HG02943 (cell line): ENCODE data around the gene PRR16.

ENCODE experiments used
- ATAC-seq: cut with Tn5 transposase; IDR thresholded peaks from one replicate; pipeline ENCODE4 v1.9.1; 2021; ENCODE audit warnings: mild to moderate bottlenecking, low read depth, moderate library complexity; ENCODE audit not compliant: unreplicated experiment

The PRR16 gene

DNA sequence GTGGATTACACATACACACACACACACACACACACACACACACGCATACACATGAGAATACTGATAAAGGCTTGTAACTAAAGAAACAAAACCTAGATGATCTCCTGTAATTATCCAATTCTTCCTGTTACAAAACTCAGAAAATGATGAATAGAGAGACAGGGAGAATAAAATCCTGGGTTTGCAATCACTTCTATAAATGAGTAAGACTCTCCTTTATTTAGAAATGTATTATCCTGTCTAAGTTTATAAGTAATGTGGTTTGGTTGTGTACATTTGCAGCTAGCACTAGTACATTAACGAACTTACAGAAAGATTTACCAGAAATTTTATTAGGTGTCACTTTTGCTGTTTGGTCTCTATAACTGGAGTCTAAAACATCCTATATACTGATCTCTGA lies 2.8 kb upstream of the PRR16 start:
- no peak for ATAC-seq

- ATAC-seq = no peak
Measured at GRCh38 chr5:120463006-120463680, 957 bp upstream of the PRR16 start.

- no peak for ATAC-seq
Measured at GRCh38 chr5:120464627-120465435, 731 bp downstream of the PRR16 start.

DNA sequence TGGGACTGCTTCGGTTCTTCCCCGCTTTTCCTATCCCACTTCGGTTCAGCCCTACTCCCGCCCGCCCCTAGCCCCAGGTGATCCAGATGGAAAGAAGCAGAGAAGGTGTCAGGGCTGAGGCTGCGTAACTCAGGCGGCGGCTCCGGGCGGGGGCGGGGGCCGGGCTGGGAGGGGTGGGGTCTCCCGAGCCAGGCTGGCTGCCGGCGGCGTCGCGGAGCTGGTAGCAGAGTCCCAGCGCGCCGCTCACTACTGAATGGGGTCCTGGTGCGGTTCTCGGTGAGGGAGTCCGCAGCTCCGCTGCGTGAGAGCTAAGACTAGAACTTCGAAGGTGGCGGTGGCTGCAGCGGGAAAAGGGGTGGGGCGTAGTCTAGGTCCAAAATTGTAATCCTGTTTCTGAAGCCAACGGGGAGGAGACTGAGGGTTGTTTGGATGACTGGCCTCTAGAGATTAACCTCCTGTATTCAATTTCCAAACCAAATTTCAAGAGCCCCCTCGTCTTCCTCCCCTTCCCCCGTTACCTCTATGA lies 1.4 kb downstream of the PRR16 start:
- ATAC-seq = no peak

GRCh38 chr5:120466341-120467006 lies 2.4 kb downstream of the PRR16 start:
- ATAC-seq = no peak

DNA sequence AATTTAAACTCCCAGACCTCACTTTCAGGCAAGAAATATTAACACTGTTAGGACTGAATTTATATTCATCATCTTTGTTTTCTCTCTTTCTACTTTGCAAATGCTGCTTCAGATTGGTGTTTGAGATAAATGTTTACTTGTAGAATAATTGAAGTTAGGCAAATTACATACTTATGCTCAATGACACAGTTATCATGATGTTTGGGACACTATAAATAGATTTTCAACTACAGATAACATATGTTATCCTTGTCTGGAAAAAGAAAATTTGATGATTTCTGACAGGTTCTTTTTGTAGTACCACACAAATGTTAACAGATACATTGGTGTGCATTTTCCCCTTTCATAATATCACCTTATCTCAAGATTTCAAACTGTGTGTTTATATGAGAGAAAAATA lies 7.9 kb downstream of the PRR16 start:
- ATAC-seq = no peak

- ATAC-seq = no peak
Measured at GRCh38 chr5:120472911-120473310, 8.8 kb downstream of the PRR16 start.

DNA sequence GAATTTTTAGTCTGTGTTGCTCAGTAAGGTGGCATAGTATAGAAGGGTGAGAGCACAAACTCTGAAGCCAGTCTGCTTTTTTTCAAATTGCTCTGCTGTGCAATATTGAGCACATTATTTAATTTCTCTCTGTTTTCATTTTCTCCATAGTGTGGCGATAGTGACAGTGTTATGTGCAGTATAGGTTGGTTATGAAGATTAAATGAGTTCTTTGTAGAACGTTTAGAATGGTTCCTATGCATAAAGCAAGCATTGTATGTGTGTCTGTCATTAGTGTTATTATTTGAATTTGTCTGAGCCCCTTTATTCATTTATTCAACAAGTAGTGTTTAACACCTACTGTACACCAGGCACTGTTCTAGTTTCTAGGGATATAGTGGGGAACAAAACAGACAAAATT lies 9.2 kb downstream of the PRR16 start:
- ATAC-seq = no peak

GRCh38 chr5:120476063-120476462 lies 12.0 kb downstream of the PRR16 start:
- ATAC-seq = no peak

DNA sequence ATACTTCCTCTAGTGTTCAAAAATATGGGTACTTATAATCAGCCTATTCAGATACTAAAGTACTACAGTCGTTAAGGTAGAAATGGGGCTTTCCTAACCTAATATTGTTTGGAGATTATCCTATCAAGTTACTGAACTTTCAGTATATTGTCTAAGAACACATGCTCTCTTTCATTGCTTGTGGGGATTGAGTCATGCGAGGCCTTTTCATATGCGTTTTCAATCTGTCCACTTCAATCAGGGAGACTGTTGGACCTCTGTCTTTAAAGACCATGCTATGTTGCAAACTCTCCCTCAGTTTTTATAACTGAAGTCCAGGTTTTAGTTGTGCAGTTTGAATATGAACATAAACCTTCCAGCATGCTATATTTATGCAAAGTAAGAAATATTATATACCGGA lies 15.0 kb downstream of the PRR16 start:
- ATAC-seq = no peak

GRCh38 chr5:120499876-120500563 lies 35.9 kb downstream of the PRR16 start:
- no peak for ATAC-seq

GRCh38 chr5:120502531-120502930 lies 38.4 kb downstream of the PRR16 start:
- no peak for ATAC-seq

DNA sequence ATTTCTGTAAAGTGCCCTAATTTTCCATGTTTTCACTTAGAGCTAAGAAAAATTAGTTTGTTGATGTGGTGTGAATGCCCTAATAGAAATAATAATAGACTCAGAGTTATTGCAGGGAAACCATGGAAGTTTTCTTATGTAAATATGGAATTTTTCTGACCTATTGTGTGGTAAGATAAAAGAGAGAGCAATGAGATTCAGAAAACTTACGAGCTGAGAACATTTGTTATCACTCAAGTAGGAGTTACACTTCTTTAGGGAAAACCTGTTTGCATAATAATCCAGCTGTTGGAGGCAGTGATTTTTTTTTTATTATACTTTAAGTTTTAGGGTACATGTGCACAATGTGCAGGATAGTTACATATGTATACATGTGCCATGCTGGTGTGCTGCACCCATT lies 39.2 kb downstream of the PRR16 start:
- ATAC-seq = no peak

GRCh38 chr5:120504057-120504456 lies 40.0 kb downstream of the PRR16 start:
- no peak for ATAC-seq

- no peak for ATAC-seq
Measured at GRCh38 chr5:120507197-120507596, 43.1 kb downstream of the PRR16 start.

DNA sequence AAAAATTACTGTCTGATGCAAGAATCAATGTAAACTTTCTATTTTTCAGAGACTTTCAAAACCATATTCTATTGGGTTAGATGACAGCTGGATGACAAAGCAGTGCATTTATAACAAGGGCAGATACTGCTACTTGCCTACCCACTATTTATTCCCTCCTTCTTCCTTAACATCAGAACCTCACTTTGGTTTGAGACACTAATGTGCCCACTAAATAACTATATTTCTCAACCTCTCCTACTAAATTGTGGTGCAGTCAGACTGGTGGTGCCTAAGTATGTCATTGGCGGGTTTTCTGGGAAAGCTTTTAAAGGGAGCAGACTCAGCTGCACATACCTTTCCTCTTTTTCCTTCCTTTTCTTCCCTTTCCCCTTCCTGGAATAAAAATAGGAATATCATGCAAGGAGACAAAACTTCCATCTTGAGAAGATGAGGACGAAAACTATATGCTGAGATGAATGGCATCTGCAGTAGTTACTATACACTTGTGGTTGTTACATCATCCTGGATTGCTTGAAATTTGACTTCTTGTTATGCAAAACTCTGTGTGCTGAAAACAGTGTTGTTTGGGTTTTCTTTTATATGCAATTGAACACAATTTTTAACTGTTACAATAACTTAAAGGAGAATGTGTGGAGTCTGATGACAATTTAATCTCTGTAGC lies 43.8 kb downstream of the PRR16 start:
- no peak for ATAC-seq

DNA sequence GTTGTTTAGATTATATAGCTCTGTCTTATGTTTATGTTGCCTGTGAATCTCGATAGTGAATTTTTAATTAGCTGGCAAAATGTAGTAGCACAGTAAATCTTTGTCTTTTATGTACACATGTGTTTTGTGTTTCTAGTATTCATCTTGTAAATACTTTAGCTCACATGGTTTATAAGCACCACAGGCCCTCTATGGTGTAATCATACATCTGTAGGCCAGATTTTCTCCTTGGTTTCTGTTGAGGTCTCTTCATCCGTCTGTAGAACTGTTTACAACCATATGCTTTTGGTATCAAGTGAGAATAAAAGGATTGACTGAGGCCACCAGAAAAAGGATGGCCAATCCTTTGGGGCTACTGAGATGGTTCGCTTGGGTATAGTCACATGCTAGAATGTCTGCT lies 45.0 kb downstream of the PRR16 start:
- ATAC-seq = no peak

- ATAC-seq = no peak
Measured at GRCh38 chr5:120510098-120510637, 46.1 kb downstream of the PRR16 start.

DNA sequence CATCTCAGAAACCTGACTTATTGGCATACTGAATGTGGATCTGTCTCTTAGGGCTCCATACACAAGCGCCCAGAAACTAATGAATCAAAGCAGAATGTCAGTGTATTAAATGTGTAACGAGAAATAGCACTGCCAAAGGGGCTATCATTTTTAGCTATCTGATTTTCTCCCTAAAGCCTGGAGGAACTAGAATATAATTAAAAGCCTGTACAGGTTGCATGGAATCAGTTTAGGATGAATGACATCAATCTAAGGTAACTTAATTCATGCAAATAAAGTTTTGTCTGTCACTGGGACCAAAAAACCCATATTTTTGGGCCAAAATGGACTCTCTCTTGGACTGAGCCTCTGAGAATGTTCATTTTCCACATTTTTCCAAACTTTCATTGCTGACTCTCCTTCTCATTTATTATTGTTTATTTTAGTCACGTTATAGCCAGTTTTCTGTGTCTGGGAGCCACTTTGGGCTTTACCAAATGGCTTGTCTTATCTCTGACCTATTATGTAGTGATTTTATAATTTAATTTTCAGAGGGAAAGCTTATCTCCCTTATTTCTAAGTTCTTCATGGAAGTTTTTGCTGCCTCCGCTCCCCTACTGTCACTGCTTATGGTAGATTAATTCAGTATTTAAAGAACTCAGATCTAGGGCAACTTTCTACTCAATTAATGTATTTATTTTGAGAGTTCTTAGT lies 47.0 kb downstream of the PRR16 start:
- no peak for ATAC-seq
